ENCODE data around the gene CHMP4A. TPM values are rescaled to one million over a fixed set of nuclear protein-coding genes. Genes with fewer than 3 reads are reported as not detected.
A peak's percentile ranks its signal among the peaks of the same experiment; 100 is the strongest.

CHMP4A gene
- total and polyA plus RNA-seq, 2 of the 13 experiments (the other 11 are each of a cell fraction or from before 2014, with no cell fraction given), result 83.6 to 113 TPM

DNA sequence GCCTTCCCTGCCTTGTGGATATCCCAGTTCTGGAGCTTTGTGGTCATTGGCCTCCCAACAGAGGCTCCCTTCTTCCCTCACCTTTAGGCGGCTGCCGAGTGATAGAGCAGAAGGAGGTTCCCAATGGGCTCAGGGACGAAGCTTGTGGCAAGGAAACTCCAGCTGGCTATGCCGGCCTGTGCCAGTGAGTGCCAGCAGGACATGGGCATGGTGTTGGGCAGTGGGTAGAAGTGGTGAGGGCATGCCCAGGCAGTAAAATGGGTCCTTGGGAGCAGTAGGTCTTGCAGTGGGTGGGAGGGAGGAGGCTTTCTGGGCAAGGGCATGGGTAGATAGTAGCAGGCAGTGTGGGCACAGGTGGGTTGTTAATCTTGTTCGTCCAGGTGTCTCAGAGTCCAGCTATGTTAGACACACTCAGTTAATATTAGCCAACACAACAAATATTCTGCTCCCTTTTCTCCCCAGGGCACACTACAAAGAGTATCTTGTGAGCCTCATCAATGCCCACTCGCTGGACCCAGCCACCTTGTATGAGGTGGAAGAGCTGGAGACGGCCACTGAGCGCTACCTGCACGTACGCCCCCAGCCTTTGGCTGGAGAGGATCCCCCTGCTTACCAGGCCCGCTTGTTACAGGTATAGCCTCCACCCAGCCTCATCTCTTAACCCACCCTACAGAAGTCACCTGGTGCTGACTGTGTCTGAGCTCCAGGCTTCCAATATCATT, 53.4 kb downstream of the CHMP4A start (continued):
- TF ChIP-seq ARID4A (CRISPR knock-in tag; IDR thresholded peaks at IDR 0.05; ENCODE audit: borderline replicate concordance) (0 out of 2 replicates have a peak, but pooled peaks have one; percentile 21), ZNF142 (CRISPR knock-in tag; IDR thresholded peaks at IDR 0.05) (no peak), MTA1 (CRISPR knock-in tag; IDR thresholded peaks at IDR 0.05; ENCODE audit: borderline replicate concordance) (peak; percentile 60; the same call in 1 of the 2 replicates), HMG20B (CRISPR knock-in tag; conservative IDR thresholded peaks at IDR 0.05) (no peak), GTF3A (CRISPR knock-in tag; conservative IDR thresholded peaks at IDR 0.05) (no peak), POLR2G (IDR thresholded peaks at IDR 0.05; ENCODE audit: low read depth, low read length) (peak; percentile 22; the same call in 1 of the 2 replicates), MLXIP (CRISPR knock-in tag; IDR thresholded peaks at IDR 0.05; ENCODE audit: borderline replicate concordance) (no peak), ZNF3 (CRISPR knock-in tag; IDR thresholded peaks at IDR 0.05) (no peak), DNMT1 (CRISPR knock-in tag; IDR thresholded peaks at IDR 0.05) (0 out of 2 replicates have a peak, but pooled peaks have one; percentile 16), ZNF251 (CRISPR knock-in tag; IDR thresholded peaks at IDR 0.05) (no peak), ZNF225 (CRISPR knock-in tag; IDR thresholded peaks at IDR 0.05) (peak; percentile 30; the same call in 1 of the 2 replicates), MLX (CRISPR knock-in tag; IDR thresholded peaks at IDR 0.05) (no peak), ZSCAN22 (CRISPR knock-in tag; IDR thresholded peaks at IDR 0.05) (no peak), ZNF558 (CRISPR knock-in tag; IDR thresholded peaks at IDR 0.05; ENCODE audit: borderline replicate concordance) (no peak), HNRNPH1 (optimal IDR thresholded peaks at IDR 0.05; ENCODE audit: low read depth, low read length) (peak; percentile 74)

Measured in HepG2 (cell line).